Stimulated activated CD4-positive, alpha-beta T cell treated with anti-CD3 and anti-CD28 coated beads, Interleukin-2, amount 100 ng/mL, for 48 hours (primary cell): Measurements from ENCODE around the gene SYNPR.
"Not testable (repeated sequence)": the region's sequence is repeated elsewhere in the genome, so short reads cannot be mapped to it uniquely, and the experiment has no call there.

Experiments
- DNase-seq, 2 donors: peaks; one replicate each; pipeline ENCODE4 v3.0.0-alpha.2; 2020

The SYNPR gene

GRCh38 chr3:63642488-63642887 lies 364.4 kb downstream of the SYNPR start:
- no peak for DNase-seq

GRCh38 chr3:63644212-63644797 lies 366.2 kb downstream of the SYNPR start:
- no peak for DNase-seq

- not testable (repeated sequence) for DNase-seq
Measured at GRCh38 chr3:63644928-63645781, 367.0 kb downstream of the SYNPR start.

GRCh38 chr3:63652066-63652725 lies 374.1 kb downstream of the SYNPR start, which contains the start of gene SNTN:
Gene SNTN, plus strand, starts transcription at chr3:63652675. Its CDS starts 13 bp downstream, at chr3:63652688.
- DNase-seq: no peak

DNA sequence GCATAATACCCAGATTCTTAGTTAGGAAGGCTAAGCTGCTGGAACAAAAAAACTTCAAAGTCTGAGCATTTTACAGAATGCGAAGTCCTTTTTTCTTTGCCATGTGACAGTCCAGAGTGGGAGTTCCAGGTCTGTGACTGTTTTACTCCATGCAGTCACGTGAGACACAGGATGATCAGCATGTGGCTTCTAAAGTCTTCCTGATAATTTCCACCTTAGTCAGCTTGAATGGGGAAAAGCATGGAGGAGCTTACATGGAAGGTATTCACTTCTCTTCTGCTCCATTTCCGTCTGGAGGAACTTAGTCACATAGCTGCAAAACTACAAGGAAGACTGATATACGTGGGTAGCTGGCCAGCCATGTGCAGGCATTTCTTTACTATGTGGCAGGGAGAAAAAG lies 376.1 kb downstream of the SYNPR start:
- DNase-seq: no peak

DNA sequence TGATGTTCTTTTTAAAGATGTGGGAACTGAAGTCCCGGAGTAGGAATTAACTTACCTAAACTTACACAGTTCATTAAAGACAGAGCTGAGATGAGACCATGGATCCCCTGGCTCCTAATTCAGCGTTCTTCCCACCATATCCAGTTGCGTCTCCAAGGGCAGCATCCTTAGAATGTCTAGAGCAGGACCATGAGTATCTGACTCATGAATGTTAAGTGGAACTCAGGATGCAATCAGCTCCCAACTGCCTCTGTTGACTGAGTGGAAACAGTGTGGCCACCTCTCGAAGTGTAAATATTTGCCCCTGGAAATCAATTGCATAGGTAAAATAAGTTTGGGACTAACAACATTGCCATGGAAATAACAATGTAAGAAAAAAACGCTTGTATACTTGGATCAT lies 376.8 kb downstream of the SYNPR start:
- no peak for DNase-seq

GRCh38 chr3:63655519-63655918 lies 377.4 kb downstream of the SYNPR start:
- DNase-seq: no peak

DNA sequence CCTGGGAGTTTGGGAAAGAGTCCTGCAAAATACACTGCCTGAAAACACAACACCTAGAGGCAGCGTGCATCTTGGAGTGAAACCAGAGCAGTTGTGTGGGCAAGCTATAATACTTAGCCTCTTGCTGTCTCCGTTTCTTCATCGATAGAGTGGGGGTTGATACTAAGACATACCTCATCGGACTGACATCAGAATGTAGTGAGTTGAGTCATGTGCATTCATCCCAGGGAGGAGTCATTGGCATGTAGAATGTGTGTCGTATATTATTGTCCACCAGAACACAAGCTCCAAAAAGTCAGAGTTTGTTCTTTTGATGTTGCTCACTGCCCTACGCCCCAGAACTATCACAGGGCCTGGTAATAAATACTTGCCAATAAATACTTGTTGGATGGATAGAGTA lies 378.7 kb downstream of the SYNPR start:
- DNase-seq: no peak

- no peak for DNase-seq
Measured at GRCh38 chr3:63661242-63661641, 383.1 kb downstream of the SYNPR start.

- no peak for DNase-seq
Measured at GRCh38 chr3:63662011-63662410, 383.9 kb downstream of the SYNPR start.

- DNase-seq: no peak
Measured at GRCh38 chr3:63662500-63662899, 384.4 kb downstream of the SYNPR start.
